Body of pancreas (tissue), 4 donors: ENCODE data around the gene CD80. TPM values are rescaled to one million over a fixed set of nuclear protein-coding genes. Genes with fewer than 3 reads are reported as not detected.
"Not testable (repeated sequence)": the region's sequence is repeated elsewhere in the genome, so short reads cannot be mapped to it uniquely, and the experiment has no call there.

Experiments
- ATAC-seq: fragments of 150-250 bp; one replicate; pipeline ENCODE4 v1.9.1; 2016
- DNase-seq, 4 donors: peaks; one replicate each; pipeline ENCODE4 v3.0.0-alpha.2; 2019
- H3K27ac ChIP-seq, 4 donors: fragments of 200-600 bp; sonication (generic); 1 replicate in 3 of 4; 2 replicates in 1 of 4; pipeline versions ENCODE4 v1.5.1 to v1.6.1; 2016 to 2019; ENCODE audit warnings: mild to moderate bottlenecking in 1 of 4, mixed read lengths in 1 of 4, moderate library complexity in 1 of 4
- H3K27me3 ChIP-seq, 2 donors: fragments of 200-600 bp; sonication (generic); one replicate each; pipeline ENCODE4 v1.6.0; 2016; ENCODE audit warnings: mild to moderate bottlenecking in 1 of 2
- H3K36me3 ChIP-seq, 2 donors: fragments of 200-600 bp; sonication (generic); replicated peaks in 1 of 2; 2 replicates each; pipeline ENCODE4 v1.5.1; 2016; ENCODE audit warnings: low read depth in 2 of 2; ENCODE audit not compliant: insufficient read depth in 1 of 2
- H3K4me1 ChIP-seq: fragments of 200-600 bp; sonication (generic); one replicate; pipeline ENCODE4 v1.6.0; 2016
- H3K4me3 ChIP-seq, 2 donors: fragments of 200-600 bp; sonication (generic); 1 replicate in 1 of 2; 2 replicates in 1 of 2; pipeline ENCODE4 v1.5.1; 2016 to 2019
- H3K9me3 ChIP-seq, 3 donors: fragments of 200-600 bp; sonication (generic); 1 replicate in 2 of 3; 2 replicates in 1 of 3; pipeline ENCODE4 v1.5.1; 2016
- POLR2A ChIP-seq, 3 donors: fragments of 450-650 bp; IDR thresholded peaks; one replicate each; pipeline ENCODE4 v1.6.1; 2016; ENCODE audit warnings: antibody characterized with exemption in 3 of 3, mild to moderate bottlenecking in 2 of 3
- WGBS, 2 donors: methylation state at CpG; one replicate each; pipeline ENCODE4 v1.1.5; 2017; 5-methylcytosine and 5-hydroxymethylcytosine counted together
- intact Hi-C: fragments of 100-400 bp; cut with DNase I; formaldehyde crosslinking; loops from one replicate; pipeline ENCODE4 v1.15.1; 2023
- total RNA-seq, 2 donors: library from RNA; depleted of rRNA; stranded (reverse); fragments of >200 nt; gene quantifications; one replicate each; pipeline ENCODE4 v1.1.0, GENCODE V29; 2016
- TF ChIP-seq, protein P1 (sequence below), 7 experiments: fragments of 450-650 bp in 4 of 7; fragments of 200-600 bp in 3 of 7; sonication (generic) in 3 of 7; IDR thresholded peaks; one replicate each; pipeline ENCODE4 v1.5.1; 2016 to 2019; ENCODE audit warnings: antibody characterized with exemption in 7 of 7

The CD80 gene
- total RNA-seq, 2 donors from 2014 or later = 0.26 TPM; not detected in 1

DNA sequence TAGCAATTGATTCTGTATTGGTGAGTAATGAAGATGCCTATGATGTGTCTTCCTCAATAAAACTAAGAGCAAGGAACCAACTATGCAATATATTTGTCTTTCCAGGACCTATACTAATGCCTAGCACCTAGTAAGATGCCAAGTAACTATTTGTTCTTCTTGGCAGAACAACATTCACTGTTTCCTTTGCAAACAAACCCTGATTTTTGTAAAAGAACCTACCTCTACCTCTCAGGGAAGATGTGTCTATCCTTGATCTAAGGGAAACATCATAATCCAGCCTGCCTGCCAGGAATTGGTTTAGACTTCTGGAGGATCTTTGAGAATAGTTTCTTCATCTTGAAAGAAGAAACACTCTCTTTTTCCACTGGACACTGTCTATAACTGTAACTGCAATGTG lies 16.1 kb upstream of the CD80 start:
- Histone ChIP-seq H3K4me1 (peaks cover 15% of the 10 kb centered on the region), H3K9me3 (no peaks in the 10 kb centered on the region), H3K27me3 (no peaks in the 10 kb centered on the region), H3K36me3 (no peaks in the 10 kb centered on the region), H3K27ac (no peak overlapping the region), H3K4me3 (no peak overlapping the region)
- intact Hi-C loops = loop anchor here (10.0 kb wide), 1 partner anchor 71 kb away; no protein-coding TSS in a partner anchor
- DNase-seq (no peak), ATAC-seq (no peak)
- TF ChIP-seq, protein P1, sequence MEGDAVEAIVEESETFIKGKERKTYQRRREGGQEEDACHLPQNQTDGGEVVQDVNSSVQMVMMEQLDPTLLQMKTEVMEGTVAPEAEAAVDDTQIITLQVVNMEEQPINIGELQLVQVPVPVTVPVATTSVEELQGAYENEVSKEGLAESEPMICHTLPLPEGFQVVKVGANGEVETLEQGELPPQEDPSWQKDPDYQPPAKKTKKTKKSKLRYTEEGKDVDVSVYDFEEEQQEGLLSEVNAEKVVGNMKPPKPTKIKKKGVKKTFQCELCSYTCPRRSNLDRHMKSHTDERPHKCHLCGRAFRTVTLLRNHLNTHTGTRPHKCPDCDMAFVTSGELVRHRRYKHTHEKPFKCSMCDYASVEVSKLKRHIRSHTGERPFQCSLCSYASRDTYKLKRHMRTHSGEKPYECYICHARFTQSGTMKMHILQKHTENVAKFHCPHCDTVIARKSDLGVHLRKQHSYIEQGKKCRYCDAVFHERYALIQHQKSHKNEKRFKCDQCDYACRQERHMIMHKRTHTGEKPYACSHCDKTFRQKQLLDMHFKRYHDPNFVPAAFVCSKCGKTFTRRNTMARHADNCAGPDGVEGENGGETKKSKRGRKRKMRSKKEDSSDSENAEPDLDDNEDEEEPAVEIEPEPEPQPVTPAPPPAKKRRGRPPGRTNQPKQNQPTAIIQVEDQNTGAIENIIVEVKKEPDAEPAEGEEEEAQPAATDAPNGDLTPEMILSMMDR (IDR thresholded peaks at IDR 0.05) = no peak
- TF ChIP-seq POLR2A (IDR thresholded peaks at IDR 0.05) = no peak

DNA sequence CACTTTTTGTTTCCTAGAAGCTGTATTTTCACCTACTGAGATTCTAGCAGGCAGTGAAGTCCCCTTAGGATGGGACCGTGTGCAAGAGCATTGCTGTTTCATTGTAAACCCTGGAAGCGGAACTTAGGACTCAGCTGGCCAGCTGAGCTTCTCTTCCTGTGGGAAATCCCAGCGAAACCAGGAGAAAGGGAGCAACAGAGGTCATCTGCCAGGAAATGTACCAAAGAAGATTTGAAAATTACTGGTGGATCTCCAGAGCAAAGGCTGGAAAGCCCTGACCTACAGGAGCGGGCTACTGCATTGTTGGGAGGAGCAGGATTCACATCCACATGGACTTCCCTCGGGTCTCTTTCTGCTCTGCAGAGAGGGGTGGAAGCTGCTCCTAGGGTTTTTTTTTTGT lies 12.3 kb upstream of the CD80 start:
- H3K27me3 ChIP-seq = no peaks in the 10 kb centered on the region
- H3K9me3 ChIP-seq = no peaks in the 10 kb centered on the region
- WGBS, 2 donors = 84 to 86% methylated on average over 5 of the region's 5 CpGs
- ATAC-seq (no peak), DNase-seq (no peak)
- no peaks in the 10 kb centered on the region for H3K4me1 ChIP-seq
- intact Hi-C loops = loop anchor here (10.0 kb wide), 1 partner anchor 67 kb away; no protein-coding TSS in a partner anchor
- H3K27ac ChIP-seq = peak overlapping the region in 1 of 4 donors; percentile 30
- TF ChIP-seq POLR2A (IDR thresholded peaks at IDR 0.05) = no peak
- TF ChIP-seq, protein P1 (IDR thresholded peaks at IDR 0.05) = no peak
- no peak overlapping the region for H3K4me3 ChIP-seq
- H3K36me3 ChIP-seq = no peaks in the 10 kb centered on the region

DNA sequence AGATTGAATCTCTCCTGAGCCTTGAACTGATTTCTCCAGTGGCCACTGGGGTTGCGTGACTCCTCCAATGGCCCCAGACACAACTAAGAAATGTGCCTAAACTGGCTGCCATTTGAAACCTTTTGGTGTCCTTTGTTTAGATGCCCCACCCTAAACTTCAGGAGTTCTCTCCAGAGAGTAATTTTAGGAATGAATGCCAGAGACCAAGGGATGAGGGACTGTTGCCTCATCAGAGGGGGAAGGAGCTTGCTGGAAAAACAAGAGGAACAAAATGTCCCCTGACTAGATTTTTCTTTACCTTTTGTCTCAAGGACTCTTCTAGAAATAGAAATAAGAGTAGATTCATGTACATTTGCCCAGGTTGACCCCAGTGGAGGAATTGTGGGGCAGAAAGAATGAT lies 11.8 kb upstream of the CD80 start:
- H3K27ac ChIP-seq = peak overlapping the region in 1 of 4 donors; percentile 30
- H3K36me3 ChIP-seq = no peaks in the 10 kb centered on the region
- DNase-seq (no peak), ATAC-seq (no peak)
- no peaks in the 10 kb centered on the region for H3K9me3 ChIP-seq
- no peak for TF ChIP-seq POLR2A (IDR thresholded peaks at IDR 0.05)
- TF ChIP-seq, protein P1 (IDR thresholded peaks at IDR 0.05) = no peak
- intact Hi-C loops = loop anchor here (10.0 kb wide), 1 partner anchor 66 kb away; no protein-coding TSS in a partner anchor
- no peaks in the 10 kb centered on the region for H3K27me3 ChIP-seq
- H3K4me3 ChIP-seq = no peak overlapping the region
- WGBS, 2 donors = 100% methylated on average over 1 of the region's 1 CpG
- no peaks in the 10 kb centered on the region for H3K4me1 ChIP-seq

DNA sequence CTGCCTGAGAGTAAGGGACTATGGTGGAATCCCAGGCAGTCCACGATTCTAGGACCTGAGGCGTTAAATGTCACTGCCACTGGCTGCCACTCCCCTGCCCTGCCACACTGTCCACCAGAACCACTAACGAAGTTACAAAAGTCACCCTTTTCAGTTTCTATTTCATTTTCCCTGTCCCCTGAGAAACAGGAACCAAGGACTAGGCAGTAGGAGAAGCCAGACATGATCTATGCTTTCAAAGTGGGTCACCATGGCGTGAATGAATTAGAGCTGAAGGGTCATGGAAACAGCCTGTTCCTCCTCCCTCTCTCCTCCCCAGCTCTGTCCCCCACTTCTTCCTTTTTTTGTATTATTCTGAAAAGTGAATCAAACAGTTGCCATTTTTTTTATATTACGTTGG lies 10.8 kb upstream of the CD80 start:
- Histone ChIP-seq H3K36me3 (no peaks in the 10 kb centered on the region), H3K4me3 (no peak overlapping the region), H3K27ac (peak overlapping the region in 1 of 4 donors; percentile 30), H3K4me1 (no peaks in the 10 kb centered on the region), H3K9me3 (no peaks in the 10 kb centered on the region), H3K27me3 (no peaks in the 10 kb centered on the region)
- no peak for ATAC-seq
- TF ChIP-seq, protein P1 (IDR thresholded peaks at IDR 0.05) = no peak
- 72 to 80% methylated on average over 5 of the region's 5 CpGs for WGBS, 2 donors
- DNase-seq = peak in 1 of 4 donors; percentile 46
- intact Hi-C loops = loop anchor here (10.0 kb wide), 1 partner anchor 65 kb away; no protein-coding TSS in a partner anchor

DNA sequence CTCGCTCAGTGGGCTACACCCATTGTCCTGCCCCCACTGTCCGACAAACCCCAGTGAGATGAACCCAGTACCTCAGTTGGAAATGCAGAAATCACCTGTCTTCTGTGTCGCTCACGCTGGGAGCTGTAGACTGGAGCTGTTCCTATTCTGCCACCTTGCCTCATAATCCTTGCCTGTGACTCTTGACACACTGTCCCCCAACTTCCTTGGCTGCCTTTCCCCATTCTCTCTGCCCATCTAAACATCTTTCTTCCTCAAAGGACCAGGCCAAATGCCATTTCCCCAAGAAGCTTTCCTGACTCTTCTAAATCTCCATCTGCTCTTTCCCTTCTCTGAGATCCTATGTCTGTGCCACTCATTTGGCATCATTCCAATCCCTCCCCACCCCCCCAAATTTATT lies 9.7 kb upstream of the CD80 start:
- WGBS, 2 donors = 81 to 86% methylated on average over 4 of the region's 4 CpGs

DNA sequence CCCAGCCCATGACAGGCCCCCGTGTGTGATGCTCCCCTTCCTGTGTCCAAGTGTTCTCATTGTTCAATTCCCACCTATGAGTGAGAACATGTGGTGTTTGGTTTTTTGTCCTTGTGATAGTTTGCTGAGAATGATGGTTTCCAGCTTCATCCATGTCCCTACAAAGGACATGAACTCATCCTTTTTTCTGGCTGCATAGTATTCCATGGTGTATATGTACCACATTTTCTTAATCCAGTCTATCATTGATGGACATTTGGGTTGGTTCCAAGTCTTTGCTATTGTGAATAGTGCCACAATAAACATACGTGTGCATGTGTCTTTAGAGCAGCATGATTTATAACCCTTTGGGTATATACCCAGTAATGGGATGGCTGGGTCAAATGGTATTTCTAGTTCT lies 3.9 kb upstream of the CD80 start:
- H3K27me3 ChIP-seq, DNase-seq, H3K36me3 ChIP-seq, H3K27ac ChIP-seq, H3K4me3 ChIP-seq, H3K9me3 ChIP-seq, intact Hi-C loops, ATAC-seq, H3K4me1 ChIP-seq: not testable (repeated sequence)
- WGBS, 2 donors = 80 to 91% methylated on average over 2 of the region's 2 CpGs

More for the DNA sequence above, 9.7 kb upstream of the CD80 start:
- intact Hi-C loops = no loop called here
- H3K9me3 ChIP-seq = no peaks in the 10 kb centered on the region
- H3K4me3 ChIP-seq = no peak overlapping the region
- no peak for ATAC-seq
- H3K27me3 ChIP-seq = no peaks in the 10 kb centered on the region
- no peaks in the 10 kb centered on the region for H3K4me1 ChIP-seq
- no peak overlapping the region for H3K27ac ChIP-seq
- no peaks in the 10 kb centered on the region for H3K36me3 ChIP-seq
- TF ChIP-seq, protein P1 (IDR thresholded peaks at IDR 0.05) = no peak
- TF ChIP-seq POLR2A (IDR thresholded peaks at IDR 0.05) = no peak
- no peak for DNase-seq
